Liver (tissue), 9 donors: ENCODE measurements around the gene NPAS2. TPM values are rescaled to one million over a fixed set of nuclear protein-coding genes. Genes with fewer than 3 reads are reported as not detected.

Source experiments
- DNase-seq: peaks from one replicate; pipeline ENCODE4 v3.0.0-alpha.2; 2017; ENCODE audit warnings: low spot score
- H3K27ac ChIP-seq, 2 donors: one replicate each; pipeline ENCODE4 v1.7.0; 2013; ENCODE audit warnings: inconsistent platforms in 2 of 2, low read length in 2 of 2, control low read depth in 1 of 2, low read depth in 1 of 2, mild to moderate bottlenecking in 1 of 2
- H3K27me3 ChIP-seq, 4 donors: one replicate each; pipeline versions ENCODE4 v1.6.1 to v1.7.0; 2013; ENCODE audit warnings: low read length in 3 of 4, inconsistent platforms in 1 of 4, mild to moderate bottlenecking in 1 of 4, moderate library complexity in 1 of 4; ENCODE audit not compliant: control insufficient read depth in 4 of 4, insufficient read depth in 4 of 4
- H3K36me3 ChIP-seq, 4 donors: one replicate each; pipeline versions ENCODE4 v1.6.1 to v1.7.0; 2013; ENCODE audit warnings: low read length in 3 of 4, mild to moderate bottlenecking in 3 of 4, low read depth in 1 of 4, moderate library complexity in 1 of 4; ENCODE audit not compliant: control insufficient read depth in 4 of 4, insufficient read depth in 3 of 4
- H3K4me1 ChIP-seq, 4 donors: one replicate each; pipeline versions ENCODE4 v1.6.1 to v1.7.0; 2013; ENCODE audit warnings: low read length in 3 of 4, mild to moderate bottlenecking in 3 of 4, moderate library complexity in 1 of 4; ENCODE audit not compliant: control insufficient read depth in 4 of 4, insufficient read depth in 4 of 4
- H3K4me3 ChIP-seq, 3 donors: one replicate each; pipeline versions ENCODE4 v1.6.1 to v1.7.0; 2013; ENCODE audit warnings: low read length in 3 of 3, control low read depth in 1 of 3, low read depth in 1 of 3, mild to moderate bottlenecking in 1 of 3
- H3K9ac ChIP-seq, 2 donors: one replicate each; pipeline ENCODE4 v1.7.0; 2013; ENCODE audit warnings: low read length in 2 of 2, mild to moderate bottlenecking in 2 of 2, moderate library complexity in 2 of 2, control low read depth in 1 of 2, low read depth in 1 of 2
- H3K9me3 ChIP-seq, 4 donors: one replicate each; pipeline versions ENCODE4 v1.6.1 to v1.7.0; 2013; ENCODE audit warnings: low read length in 3 of 4; ENCODE audit not compliant: control insufficient read depth in 4 of 4
- ATF3 ChIP-seq: IDR thresholded peaks from 2 replicates; pipeline ENCODE4 v1.6.1; 2016; ENCODE audit warnings: antibody characterized with exemption
- CTCF ChIP-seq: fragments of 150-350 bp; IDR thresholded peaks from 2 replicates; pipeline ENCODE4 v1.5.1; 2017; ENCODE audit warnings: improper control_type of control experiment, low read depth, low read length; ENCODE audit not compliant: missing input control
- EGR1 ChIP-seq, 2 donors: IDR thresholded peaks; 2 replicates each; pipeline ENCODE4 v1.6.1; 2016 to 2018; ENCODE audit warnings: antibody characterized with exemption in 2 of 2, low read depth in 2 of 2
- FOXA1 ChIP-seq: IDR thresholded peaks from 2 replicates; pipeline ENCODE4 v1.6.1; 2016; ENCODE audit warnings: antibody characterized with exemption
- FOXA2 ChIP-seq: IDR thresholded peaks from 2 replicates; pipeline ENCODE4 v1.6.1; 2016; ENCODE audit warnings: antibody characterized with exemption
- GABPA ChIP-seq, 2 donors: IDR thresholded peaks in 1 of 2; conservative IDR thresholded peaks in 1 of 2; 2 replicates each; pipeline ENCODE4 v1.6.1; 2016; ENCODE audit warnings: antibody characterized with exemption in 2 of 2, mild to moderate bottlenecking in 1 of 2, moderate library complexity in 1 of 2
- HNF4A ChIP-seq, 2 donors: conservative IDR thresholded peaks; 2 replicates each; pipeline ENCODE4 v1.6.1; 2016; ENCODE audit warnings: antibody characterized with exemption in 2 of 2, mild to moderate bottlenecking in 2 of 2
- JUND ChIP-seq, 2 donors: IDR thresholded peaks; 2 replicates each; pipeline ENCODE4 v1.6.1; 2016; ENCODE audit warnings: antibody characterized with exemption in 2 of 2
- RAD21 ChIP-seq, 2 donors: IDR thresholded peaks; 2 replicates each; pipeline ENCODE4 v1.6.1; 2016; ENCODE audit warnings: antibody characterized with exemption in 2 of 2, mild to moderate bottlenecking in 2 of 2
- REST ChIP-seq: IDR thresholded peaks from 2 replicates; pipeline ENCODE4 v1.6.1; 2016; ENCODE audit warnings: antibody characterized with exemption, mild to moderate bottlenecking
- RXRA ChIP-seq, 2 donors: IDR thresholded peaks; 2 replicates each; pipeline ENCODE4 v1.6.1; 2017 to 2018; ENCODE audit warnings: antibody characterized with exemption in 2 of 2, mild to moderate bottlenecking in 1 of 2
- SP1 ChIP-seq: IDR thresholded peaks from 2 replicates; pipeline ENCODE4 v1.6.1; 2018; ENCODE audit warnings: antibody characterized with exemption, mild to moderate bottlenecking
- YY1 ChIP-seq: IDR thresholded peaks from 2 replicates; pipeline ENCODE4 v1.6.1; 2016; ENCODE audit warnings: antibody characterized with exemption, mild to moderate bottlenecking
- WGBS: extraction: QIAGEN DNeasy Blood & Tissue Kit; methylation state at CpG from one replicate; pipeline ENCODE4 v1.1.7; 2013; 5-methylcytosine and 5-hydroxymethylcytosine counted together
- polyA plus RNA-seq, 2 donors: library from polyadenylated mRNA; stranded (reverse) in 1 of 2; unstranded in 1 of 2; fragments of 200-250 nt in 1 of 2; fragments of >200 nt in 1 of 2; fragmentation: Nextera tagmentation in 1 of 2; extraction: Ambion mirVana in 1 of 2; gene quantifications; one replicate each; pipeline versions ENCODE4 v1.2.1 to v1.2.3, GENCODE V29; 2013 to 2015
- total RNA-seq, 2 donors: library from RNA; depleted of rRNA; stranded (reverse); fragments of >200 nt; gene quantifications; one replicate each; pipeline ENCODE4 v1.2.3, GENCODE V29; 2014
- TF ChIP-seq, protein P1 (sequence below): IDR thresholded peaks from 2 replicates; pipeline ENCODE4 v1.6.1; 2016; ENCODE audit warnings: antibody characterized with exemption
- TF ChIP-seq, protein P2 (sequence below): IDR thresholded peaks from 2 replicates; pipeline ENCODE4 v1.6.1; 2016; ENCODE audit warnings: antibody characterized with exemption
- donor health status: healthy.
- donor health status: healthy.
- donor health status: healthy.
- donor health status: healthy.
- donor health status: healthy.

Gene NPAS2
- total and polyA plus RNA-seq, 4 donors, result 0.33 to 24.3 (median 6.6) TPM

- H3K4me1 ChIP-seq, result peaks cover 0 to 3% (median 0%) of the 10 kb centered on the region in 4 donors
- H3K9me3 ChIP-seq, result no peaks in the 10 kb centered on the region
- TF ChIP-seq EGR1 (IDR thresholded peaks at IDR 0.05; ENCODE audit: low read depth in 2 of 2) (no peak), SP1 (no peak)
- H3K27me3 ChIP-seq, result no peaks in the 10 kb centered on the region
- peaks cover 0 to 7% (median 0%) of the 10 kb centered on the region in 4 donors for H3K36me3 ChIP-seq
- WGBS, result 89% methylated on average over 8 of the region's 8 CpGs
- H3K9ac ChIP-seq, result no peak overlapping the region
- no peak overlapping the region for H3K4me3 ChIP-seq
- DNase-seq, result no peak
- H3K27ac ChIP-seq, result no peak overlapping the region
Observed at GRCh38 chr2:100945930-100946607, 126.1 kb downstream of the NPAS2 start.

- Histone ChIP-seq H3K9me3 (no peaks in the 10 kb centered on the region), H3K27ac (no peak overlapping the region), H3K36me3 (peaks cover 0 to 7% (median 0%) of the 10 kb centered on the region in 4 donors), H3K27me3 (no peaks in the 10 kb centered on the region), H3K9ac (no peak overlapping the region), H3K4me3 (no peak overlapping the region), H3K4me1 (no peaks in the 10 kb centered on the region)
- no peak for DNase-seq
- 90% methylated on average over 16 of the region's 16 CpGs for WGBS
- TF ChIP-seq REST, result no peak
- TF ChIP-seq FOXA2, result no peak
- no peak for TF ChIP-seq ATF3
- TF ChIP-seq GABPA (IDR thresholded peaks at IDR 0.05 in 1 of 2, conservative IDR thresholded peaks at IDR 0.05 in 1 of 2), result no peak
- TF ChIP-seq CTCF, result no peak
Observed at GRCh38 chr2:100948942-100949811, 129.2 kb downstream of the NPAS2 start.

DNA sequence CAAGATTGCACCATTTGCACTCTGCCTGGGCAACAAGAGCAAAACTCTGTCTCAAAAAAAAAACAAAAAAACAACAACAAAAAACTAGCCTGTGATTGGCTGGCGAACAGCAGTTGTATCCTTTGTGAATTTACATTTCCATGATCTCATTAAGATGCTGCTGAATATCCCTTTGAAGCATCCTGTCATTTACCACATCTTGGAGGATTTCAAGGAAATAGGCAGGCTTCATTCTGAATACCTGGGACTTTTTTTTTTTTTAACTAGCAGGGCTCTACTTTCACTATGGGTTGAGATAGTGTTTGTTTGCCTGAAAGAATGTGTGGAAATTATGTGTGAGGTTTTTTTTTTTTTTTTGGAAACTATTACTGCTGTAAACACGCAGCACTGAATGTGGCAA lies 132.6 kb downstream of the NPAS2 start:
- no peak for DNase-seq
- Histone ChIP-seq H3K4me1 (peaks cover 0 to 5% (median under 1%) of the 10 kb centered on the region in 4 donors), H3K4me3 (no peak overlapping the region), H3K9me3 (no peaks in the 10 kb centered on the region), H3K27ac (no peak overlapping the region), H3K27me3 (no peaks in the 10 kb centered on the region), H3K36me3 (peaks cover 0 to 7% (median 0%) of the 10 kb centered on the region in 4 donors), H3K9ac (no peak overlapping the region)
- TF ChIP-seq EGR1 (IDR thresholded peaks at IDR 0.05; ENCODE audit: low read depth in 2 of 2), result no peak
- no peak for TF ChIP-seq RAD21 (IDR thresholded peaks at IDR 0.05)
- no peak for TF ChIP-seq HNF4A (conservative IDR thresholded peaks at IDR 0.05)
- no peak for TF ChIP-seq YY1
- TF ChIP-seq, protein P1, sequence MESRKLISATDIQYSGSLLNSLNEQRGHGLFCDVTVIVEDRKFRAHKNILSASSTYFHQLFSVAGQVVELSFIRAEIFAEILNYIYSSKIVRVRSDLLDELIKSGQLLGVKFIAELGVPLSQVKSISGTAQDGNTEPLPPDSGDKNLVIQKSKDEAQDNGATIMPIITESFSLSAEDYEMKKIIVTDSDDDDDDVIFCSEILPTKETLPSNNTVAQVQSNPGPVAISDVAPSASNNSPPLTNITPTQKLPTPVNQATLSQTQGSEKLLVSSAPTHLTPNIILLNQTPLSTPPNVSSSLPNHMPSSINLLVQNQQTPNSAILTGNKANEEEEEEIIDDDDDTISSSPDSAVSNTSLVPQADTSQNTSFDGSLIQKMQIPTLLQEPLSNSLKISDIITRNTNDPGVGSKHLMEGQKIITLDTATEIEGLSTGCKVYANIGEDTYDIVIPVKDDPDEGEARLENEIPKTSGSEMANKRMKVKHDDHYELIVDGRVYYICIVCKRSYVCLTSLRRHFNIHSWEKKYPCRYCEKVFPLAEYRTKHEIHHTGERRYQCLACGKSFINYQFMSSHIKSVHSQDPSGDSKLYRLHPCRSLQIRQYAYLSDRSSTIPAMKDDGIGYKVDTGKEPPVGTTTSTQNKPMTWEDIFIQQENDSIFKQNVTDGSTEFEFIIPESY, result no peak
- no peak for TF ChIP-seq JUND (IDR thresholded peaks at IDR 0.05)
- TF ChIP-seq, protein P2, sequence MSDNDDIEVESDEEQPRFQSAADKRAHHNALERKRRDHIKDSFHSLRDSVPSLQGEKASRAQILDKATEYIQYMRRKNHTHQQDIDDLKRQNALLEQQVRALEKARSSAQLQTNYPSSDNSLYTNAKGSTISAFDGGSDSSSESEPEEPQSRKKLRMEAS, result no peak
- TF ChIP-seq SP1, result no peak
- no peak for TF ChIP-seq RXRA (IDR thresholded peaks at IDR 0.05)
- no peak for TF ChIP-seq FOXA1
- WGBS, result 89% methylated on average over 2 of the region's 2 CpGs
